ENCODE measurements around the gene TSPAN8.

- no peak for TF ChIP-seq PATZ1 (CRISPR knock-in tag; IDR thresholded peaks at IDR 0.05; ENCODE audit: borderline replicate concordance)
- TF ChIP-seq TOX (CRISPR knock-in tag; IDR thresholded peaks at IDR 0.05; ENCODE audit: borderline replicate concordance) = no peak
- no peak for TF ChIP-seq ISL1 (CRISPR knock-in tag; IDR thresholded peaks at IDR 0.05)
- no peak for TF ChIP-seq ZNF70 (CRISPR knock-in tag; IDR thresholded peaks at IDR 0.05)
- no peak for TF ChIP-seq GLIS3 (CRISPR knock-in tag; IDR thresholded peaks at IDR 0.05)
- TF ChIP-seq CSDC2 (CRISPR knock-in tag; IDR thresholded peaks at IDR 0.05) = no peak
- no peak for TF ChIP-seq POU6F1 (CRISPR knock-in tag; IDR thresholded peaks at IDR 0.05; ENCODE audit: borderline replicate concordance, low read depth)
- TF ChIP-seq CSRNP3 (CRISPR knock-in tag; IDR thresholded peaks at IDR 0.05) = no peak
- TF ChIP-seq OSR1 (CRISPR knock-in tag; IDR thresholded peaks at IDR 0.05) = no peak
- TF ChIP-seq RARB (CRISPR knock-in tag; IDR thresholded peaks at IDR 0.05) = no peak
- no peak for TF ChIP-seq ARNTL (CRISPR knock-in tag; IDR thresholded peaks at IDR 0.05; ENCODE audit: borderline replicate concordance, low read depth)
- no peak for TF ChIP-seq ZNF8 (CRISPR knock-in tag; IDR thresholded peaks at IDR 0.05)
- TF ChIP-seq TSHZ2 (CRISPR knock-in tag; IDR thresholded peaks at IDR 0.05) = no peak
- no peak for TF ChIP-seq TCF4 (CRISPR knock-in tag; IDR thresholded peaks at IDR 0.05; ENCODE audit: borderline replicate concordance)
These were observed 31.9 kb downstream of the TSPAN8 start for GRCh38 chr12:71125949-71126348.
